K562 (cell line): ENCODE measurements around the gene TBC1D1. TPM values are rescaled to one million over a fixed set of nuclear protein-coding genes. Genes with fewer than 3 reads are reported as not detected.

Experiments used
- ATAC-seq: fragments of 200-7000 bp; cut with Tn5 transposase; 3 replicates; pipeline ENCODE4 v1.9.1; 2020; ENCODE audit warnings: moderate library complexity
- BruUV-seq: library from RNA; stranded (reverse); fragments of 400-500 nt; replicated peaks from 2 replicates; lab custom pipeline; 2021; lab: Mats Ljungman, UMichigan
- CTCF ChIA-PET: fragments of 300-600 bp; formaldehyde crosslinking; extraction: SDS; loops from one replicate; lab custom pipeline; 2021; ENCODE audit warnings: low intra/inter-chr PET ratio; lab: Yijun Ruan, JAX
- POLR2A ChIA-PET: fragments of 300-600, 350-650 bp; sonication (Branson Sonifier 250); formaldehyde crosslinking; extraction: SDS; loops from one replicate; lab custom pipeline; 2021; ENCODE audit warnings: antibody characterized with exemption, inconsistent platforms; lab: Yijun Ruan, JAX
- DNase-seq, 4 experiments: peaks; one replicate each; pipeline versions ENCODE4 v3.0.0 to v3.0.0-alpha.2; 2011 to 2018; ENCODE audit warnings: low spot score in 3 of 4, mixed read lengths in 3 of 4; ENCODE audit errors: extremely low read depth in 1 of 4
- FAIRE-seq: peaks from 2 replicates; lab custom pipeline; 2011; peaks lifted over from hg19 to GRCh38; lab: Jason Lieb, UNC
- H2AFZ ChIP-seq: 2 replicates; pipeline ENCODE4 v1.6.0; 2011; ENCODE audit warnings: low read depth, low read length, control low read depth, inconsistent platforms
- H3K27ac ChIP-seq: fragments of 200-600 bp; 3 replicates; pipeline ENCODE4 v1.8.0; 2011; ENCODE audit warnings: low read depth, mild to moderate bottlenecking, control low read depth, inconsistent platforms, low read length, moderate library complexity, mixed read lengths; ENCODE audit errors: extremely low read depth
- H3K27me3 ChIP-seq, 2 experiments: fragments of 300-600 bp in 1 of 2; 2 replicates in 1 of 2; 3 replicates in 1 of 2; pipeline versions ENCODE4 v1.6.0 to v1.8.0; 2011; ENCODE audit warnings: inconsistent platforms in 2 of 2, low read length in 2 of 2, mild to moderate bottlenecking in 1 of 2, mixed read lengths in 1 of 2, moderate library complexity in 1 of 2; ENCODE audit not compliant: control insufficient read depth in 2 of 2, insufficient read depth in 2 of 2
- H3K36me3 ChIP-seq: fragments of 300-600 bp; 3 replicates; pipeline ENCODE4 v1.8.0; 2011; ENCODE audit warnings: mild to moderate bottlenecking, low read length, inconsistent platforms; ENCODE audit not compliant: control insufficient read depth, insufficient read depth
- H3K4me1 ChIP-seq, 2 experiments: fragments of 200-600 bp in 1 of 2; replicated peaks in 1 of 2; 2 replicates in 1 of 2; 3 replicates in 1 of 2; pipeline versions ENCODE4 v1.5.1 to v1.8.0; 2011; ENCODE audit warnings: inconsistent platforms in 2 of 2, low read length in 2 of 2, mild to moderate bottlenecking in 1 of 2, mixed read lengths in 1 of 2, moderate library complexity in 1 of 2; ENCODE audit not compliant: control insufficient read depth in 2 of 2, insufficient read depth in 2 of 2
- H3K4me2 ChIP-seq: 2 replicates; pipeline ENCODE4 v1.6.1; 2011; ENCODE audit warnings: low read length, control low read depth, inconsistent platforms, mixed read lengths; ENCODE audit not compliant: insufficient read depth
- H3K4me3 ChIP-seq: fragments of 200-600 bp; sonication (generic), shearing (Covaris generic); 2 replicates; pipeline ENCODE4 v1.5.1; 2016; ENCODE audit warnings: control low read depth, inconsistent platforms
- H3K79me2 ChIP-seq: fragments of 200-600 bp; 3 replicates; pipeline ENCODE4 v1.8.0; 2011; ENCODE audit warnings: low read length, inconsistent platforms; ENCODE audit not compliant: control insufficient read depth, insufficient read depth
- H3K9ac ChIP-seq, 2 experiments: 2 replicates each; pipeline versions ENCODE4 v1.6.0 to v1.6.1; 2011; ENCODE audit warnings: low read depth in 2 of 2, low read length in 2 of 2, control low read depth in 1 of 2, inconsistent platforms in 1 of 2, mild to moderate bottlenecking in 1 of 2, mixed read lengths in 1 of 2; ENCODE audit not compliant: insufficient read depth in 1 of 2
- H3K9me1 ChIP-seq: one replicate; pipeline ENCODE4 v1.6.0; 2011; ENCODE audit warnings: inconsistent platforms, mild to moderate bottlenecking, low read length, moderate library complexity; ENCODE audit not compliant: control insufficient read depth, insufficient read depth
- H3K9me3 ChIP-seq: replicated peaks from 2 replicates; pipeline ENCODE4 v1.5.1; 2011; ENCODE audit warnings: low read depth, low read length, inconsistent platforms; ENCODE audit not compliant: control insufficient read depth, insufficient read depth
- H4K20me1 ChIP-seq: replicated peaks from 2 replicates; pipeline ENCODE4 v1.6.1; 2011; ENCODE audit warnings: low read length, inconsistent platforms, mixed read lengths; ENCODE audit not compliant: control insufficient read depth, insufficient read depth
- CXXC5 ChIP-seq: fragments of 250-450 bp; sonication (Bioruptor Pico); IDR thresholded peaks from 2 replicates; pipeline ENCODE4 v1.8.0; 2022; ENCODE audit warnings: inconsistent platforms, mild to moderate bottlenecking, moderate library complexity
- DDX20 ChIP-seq: fragments of 450-650 bp; IDR thresholded peaks from 2 replicates; pipeline ENCODE4 v1.6.1; 2016; ENCODE audit warnings: missing genetic modification characterization, low read depth, mild to moderate bottlenecking, missing compliant biosample characterization, moderate library complexity
- NFIC ChIP-seq: fragments of 450-650 bp; IDR thresholded peaks from 2 replicates; pipeline ENCODE4 v1.6.1; 2017; ENCODE audit warnings: mild to moderate bottlenecking, inconsistent platforms
- RAD21 ChIP-seq, 2 experiments: fragments of 250-450 bp in 1 of 2; fragments of 450-650 bp in 1 of 2; sonication (Bioruptor Pico) in 1 of 2; formaldehyde crosslinking in 1 of 2; IDR thresholded peaks in 1 of 2; conservative IDR thresholded peaks in 1 of 2; 2 replicates each; pipeline versions ENCODE4 v1.4.0 to v1.8.0; 2020 to 2022; ENCODE audit warnings: mild to moderate bottlenecking in 2 of 2, moderate library complexity in 1 of 2
- WGBS: fragments of 100-300 bp; shearing (Covaris generic); methylation state at CpG from one replicate; pipeline ENCODE4 v1.1.6; 2016; ENCODE audit warnings: low coverage, mixed read lengths; ENCODE audit not compliant: insufficient coverage; ENCODE audit errors: missing lambda C conversion rate; 5-methylcytosine and 5-hydroxymethylcytosine counted together
- in situ Hi-C: fragments of 300-500 bp; cut with MboI; formaldehyde crosslinking; loops from 4 replicates; pipeline ENCODE4 v1.15.0; 2018; ENCODE audit warnings: inconsistent platforms, mixed read lengths
- intact Hi-C: fragments of 100-400 bp; cut with micrococcal nuclease; formaldehyde crosslinking; loops from 2 replicates; pipeline ENCODE4 v1.14.2; 2022
- polyA plus RNA-seq, 8 experiments: library from polyadenylated mRNA; depleted of rRNA in 4 of 8; stranded (reverse) in 5 of 8; unstranded in 3 of 8; fragments of >200 nt; fragmentation: Nextera tagmentation in 2 of 8; fragmentation: Illumina TruSeq in 1 of 8; extraction: Ambion mirVana in 2 of 8; extraction: Trizol in 1 of 8; gene quantifications; 2 replicates each; pipeline versions ENCODE4 v1.2.1 to v1.2.3, GENCODE V29; 2011 to 2014; ENCODE audit warnings: inconsistent platforms in 1 of 8, missing spikeins in 1 of 8
- total RNA-seq, 7 experiments: library from RNA; depleted of rRNA in 6 of 7; stranded (reverse); fragments of >200 nt in 6 of 7; fragmentation: Illumina TruSeq in 2 of 7; extraction: Trizol in 2 of 7; gene quantifications; 2 replicates each; pipeline versions ENCODE4 v1.2.1 to v1.2.3, GENCODE V29; 2011 to 2021; ENCODE audit warnings: low replicate concordance in 1 of 7
- TF ChIP-seq, protein P1 (sequence below), 3 experiments: IDR thresholded peaks in 2 of 3; conservative IDR thresholded peaks in 1 of 3; 2 replicates each; pipeline ENCODE4 v1.5.1; 2011 to 2012; ENCODE audit warnings: low read length in 3 of 3, mild to moderate bottlenecking in 3 of 3, control low read depth in 2 of 3, improper control_type of control experiment in 1 of 3, inconsistent platforms in 1 of 3, low read depth in 1 of 3, mixed read lengths in 1 of 3, moderate library complexity in 1 of 3; ENCODE audit not compliant: insufficient read depth in 2 of 3

TBC1D1 gene
- total and polyA plus RNA-seq, 9 of the 15 experiments (the other 6 are each of a cell fraction or from before 2014, with no cell fraction given), result 0.59 to 14.2 (median 8.8) TPM

DNA sequence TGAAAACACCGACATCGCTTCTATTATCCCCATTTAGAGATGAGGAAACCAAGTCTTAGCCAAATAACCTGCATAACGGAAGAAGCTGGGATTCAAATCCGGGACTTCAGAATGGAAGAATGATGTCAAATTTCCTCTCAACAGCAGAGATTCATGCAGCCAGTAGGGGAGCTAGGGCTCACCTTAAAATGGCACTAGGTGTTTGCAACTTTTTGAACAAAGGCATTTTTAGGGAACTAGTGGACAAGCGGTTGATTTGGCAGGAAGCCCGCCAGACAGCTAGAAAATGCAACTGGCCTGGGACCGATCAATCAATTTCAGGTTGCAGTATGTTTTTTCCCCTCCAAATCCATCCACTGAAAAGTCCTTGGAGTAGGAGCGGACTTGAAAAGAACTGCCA, 293.5 kb downstream of the TBC1D1 start:
- no peaks in the 10 kb centered on the region for H3K36me3 ChIP-seq
- 56% methylated on average over 8 of the region's 8 CpGs for WGBS
- no peak overlapping the region for H3K4me3 ChIP-seq
- intact Hi-C loops (no loop called here), in situ Hi-C loops (loop anchor here (5.0 kb wide), 2 partner anchors 133 to 548 kb away; no protein-coding TSS in a partner anchor)
- no peaks in the 10 kb centered on the region for H3K27me3 ChIP-seq
- ChIA-PET POLR2A (no interaction called here), CTCF (interaction anchor here (0.7 kb wide), 1 partner anchor 117 kb away, joined by 4 read pairs; no protein-coding TSS in a partner anchor)
- H2AFZ ChIP-seq, result no peak overlapping the region
- no peak overlapping the region for H3K27ac ChIP-seq
- no peak for ATAC-seq
- BruUV-seq, result no TSS peak
- peak in 1 of 4 experiments; percentile 15 for DNase-seq
- no peak overlapping the region for H3K4me2 ChIP-seq
- no peaks in the 10 kb centered on the region for H3K79me2 ChIP-seq
- FAIRE-seq, result peak; percentile 61
- H4K20me1 ChIP-seq, result no peaks in the 10 kb centered on the region
- TF ChIP-seq RAD21 (CRISPR knock-in tag; conservative IDR thresholded peaks at IDR 0.05 in 1 of 2, IDR thresholded peaks at IDR 0.05 in 1 of 2) (peak in 1 of 2 experiments; percentile 12; a peak in 1 of 4 replicates), CXXC5 (no peak), DDX20 (tag) (no peak), NFIC (peak; percentile 31; the same call in 1 of the 2 replicates)
- TF ChIP-seq, protein P1, sequence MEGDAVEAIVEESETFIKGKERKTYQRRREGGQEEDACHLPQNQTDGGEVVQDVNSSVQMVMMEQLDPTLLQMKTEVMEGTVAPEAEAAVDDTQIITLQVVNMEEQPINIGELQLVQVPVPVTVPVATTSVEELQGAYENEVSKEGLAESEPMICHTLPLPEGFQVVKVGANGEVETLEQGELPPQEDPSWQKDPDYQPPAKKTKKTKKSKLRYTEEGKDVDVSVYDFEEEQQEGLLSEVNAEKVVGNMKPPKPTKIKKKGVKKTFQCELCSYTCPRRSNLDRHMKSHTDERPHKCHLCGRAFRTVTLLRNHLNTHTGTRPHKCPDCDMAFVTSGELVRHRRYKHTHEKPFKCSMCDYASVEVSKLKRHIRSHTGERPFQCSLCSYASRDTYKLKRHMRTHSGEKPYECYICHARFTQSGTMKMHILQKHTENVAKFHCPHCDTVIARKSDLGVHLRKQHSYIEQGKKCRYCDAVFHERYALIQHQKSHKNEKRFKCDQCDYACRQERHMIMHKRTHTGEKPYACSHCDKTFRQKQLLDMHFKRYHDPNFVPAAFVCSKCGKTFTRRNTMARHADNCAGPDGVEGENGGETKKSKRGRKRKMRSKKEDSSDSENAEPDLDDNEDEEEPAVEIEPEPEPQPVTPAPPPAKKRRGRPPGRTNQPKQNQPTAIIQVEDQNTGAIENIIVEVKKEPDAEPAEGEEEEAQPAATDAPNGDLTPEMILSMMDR (IDR thresholded peaks at IDR 0.05 in 2 of 3, conservative IDR thresholded peaks at IDR 0.05 in 1 of 3; ENCODE audit: insufficient read depth in 2 of 3, low read depth in 1 of 3, low read length in 3 of 3), result peak in 2 of 3 experiments; percentile 25 to 31; a peak in 2 of 6 replicates
- TF ChIP-seq, all 486 proteins: peak for 3
- H3K4me1 ChIP-seq, result no peaks in the 10 kb centered on the region; a peak in 1 of 5 replicates
- H3K9me1 ChIP-seq, result no peaks in the 10 kb centered on the region
- H3K9me3 ChIP-seq, result 0 out of 2 replicates have a peak, but pooled peaks cover 3% of the 10 kb centered on the region
- H3K9ac ChIP-seq, result no peak overlapping the region
